GM21786 (cell line): ENCODE measurements around the gene TLE3.

Experiments used
- ATAC-seq: cut with Tn5 transposase; IDR thresholded peaks from one replicate; pipeline ENCODE4 v1.9.1; 2021; ENCODE audit not compliant: unreplicated experiment

TLE3 gene

GRCh38 chr15:70064441-70064840 is 33.3 kb downstream of the TLE3 start:
- no peak for ATAC-seq

DNA sequence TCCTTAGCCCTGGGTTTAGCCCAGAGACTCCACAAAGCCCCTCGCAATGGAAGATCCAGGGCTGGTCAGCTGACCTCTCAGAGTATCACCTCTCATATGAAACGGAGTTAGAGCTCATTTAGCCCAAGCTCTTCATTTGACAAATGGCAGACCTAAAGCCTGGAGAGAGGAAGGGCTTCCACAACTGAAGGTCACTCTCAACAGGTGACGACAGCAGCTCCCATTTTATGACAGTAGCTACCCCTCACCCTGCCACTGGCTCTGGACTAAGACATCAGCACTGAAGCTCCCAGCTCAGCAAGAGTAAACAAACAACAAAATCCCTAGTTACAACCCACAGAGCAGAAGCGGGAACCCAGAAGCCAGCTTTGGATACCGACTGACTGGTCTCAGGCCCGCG is 33.7 kb downstream of the TLE3 start:
- ATAC-seq, result no peak

DNA sequence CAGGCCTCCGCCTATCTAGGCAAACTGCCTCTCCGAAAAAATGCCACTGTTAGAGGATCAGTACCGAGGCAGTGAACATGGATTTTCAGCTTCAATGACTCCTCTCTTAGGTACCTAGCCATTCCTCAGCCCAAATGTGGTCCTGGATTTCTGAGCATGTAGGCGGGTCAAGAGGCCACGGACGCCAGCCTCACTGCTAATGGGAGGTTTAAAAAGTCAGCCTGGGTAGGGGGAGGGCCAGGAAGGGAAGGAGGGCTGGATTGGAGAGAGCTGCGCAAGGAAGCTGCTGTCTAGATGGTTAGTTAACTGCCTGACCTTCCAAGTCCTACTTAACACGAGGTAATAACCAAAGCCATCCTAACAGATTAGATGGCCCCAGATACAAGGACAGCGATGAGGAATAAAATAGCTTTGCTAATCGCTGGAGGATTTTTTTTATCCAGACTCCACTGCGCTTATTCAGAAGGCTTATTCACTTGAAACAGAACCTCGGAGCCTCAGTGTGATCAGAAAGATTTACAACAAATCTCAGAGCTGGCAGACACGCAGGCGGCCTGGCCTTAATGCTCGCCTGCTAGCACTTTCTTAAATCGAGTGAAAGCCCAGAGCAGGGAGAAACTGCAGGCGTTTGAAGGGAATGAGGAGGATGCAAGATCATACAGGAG is 34.3 kb downstream of the TLE3 start:
- ATAC-seq, result no peak

- ATAC-seq, result no peak
These were observed 35.3 kb downstream of the TLE3 start for GRCh38 chr15:70062321-70062956.

DNA sequence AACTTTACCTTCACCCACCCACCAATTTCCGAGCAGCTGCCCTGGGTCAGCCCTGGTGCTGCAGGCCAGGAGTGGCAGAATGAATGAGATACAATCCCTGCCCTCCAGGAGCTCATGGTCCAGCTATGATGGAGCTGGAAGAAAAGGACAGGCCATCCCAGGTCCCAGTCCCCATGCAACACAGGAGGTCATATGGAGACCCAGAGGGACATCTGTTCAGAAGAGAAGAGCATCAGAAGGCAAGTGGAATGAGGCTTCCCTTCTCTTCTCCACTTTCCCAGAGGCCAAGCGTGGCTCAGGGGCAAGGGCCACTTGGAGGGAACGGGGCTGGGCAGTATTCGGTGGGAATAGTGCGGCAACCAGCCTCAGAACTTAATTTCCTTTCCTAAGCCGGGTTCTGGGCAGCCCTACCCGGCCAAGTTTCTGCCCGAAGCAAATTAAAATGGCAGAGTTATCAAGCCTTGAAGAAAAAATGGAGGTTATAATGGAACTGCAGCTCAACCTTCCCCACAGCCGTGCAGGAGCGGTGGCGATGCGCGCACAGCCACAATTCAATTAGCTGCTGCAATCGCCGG is 35.9 kb downstream of the TLE3 start:
- no peak for ATAC-seq

DNA sequence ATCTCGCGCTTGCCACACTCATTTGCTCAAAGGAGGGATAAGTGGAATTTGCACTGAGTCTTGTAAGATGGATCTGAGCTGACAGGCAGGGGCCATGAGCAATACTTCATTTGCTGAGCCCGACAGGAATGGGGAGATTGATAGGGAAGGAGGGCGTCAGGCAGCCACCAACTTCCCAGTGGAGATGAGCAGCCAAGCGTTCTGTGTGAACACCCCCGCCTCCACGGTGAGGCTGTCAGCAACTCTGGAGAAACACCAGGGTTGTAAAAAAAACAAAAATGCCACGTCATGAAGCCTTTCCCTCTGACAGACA is 36.8 kb downstream of the TLE3 start:
- no peak for ATAC-seq

- ATAC-seq, result no peak
These were observed 37.3 kb downstream of the TLE3 start for GRCh38 chr15:70060214-70060992.

DNA sequence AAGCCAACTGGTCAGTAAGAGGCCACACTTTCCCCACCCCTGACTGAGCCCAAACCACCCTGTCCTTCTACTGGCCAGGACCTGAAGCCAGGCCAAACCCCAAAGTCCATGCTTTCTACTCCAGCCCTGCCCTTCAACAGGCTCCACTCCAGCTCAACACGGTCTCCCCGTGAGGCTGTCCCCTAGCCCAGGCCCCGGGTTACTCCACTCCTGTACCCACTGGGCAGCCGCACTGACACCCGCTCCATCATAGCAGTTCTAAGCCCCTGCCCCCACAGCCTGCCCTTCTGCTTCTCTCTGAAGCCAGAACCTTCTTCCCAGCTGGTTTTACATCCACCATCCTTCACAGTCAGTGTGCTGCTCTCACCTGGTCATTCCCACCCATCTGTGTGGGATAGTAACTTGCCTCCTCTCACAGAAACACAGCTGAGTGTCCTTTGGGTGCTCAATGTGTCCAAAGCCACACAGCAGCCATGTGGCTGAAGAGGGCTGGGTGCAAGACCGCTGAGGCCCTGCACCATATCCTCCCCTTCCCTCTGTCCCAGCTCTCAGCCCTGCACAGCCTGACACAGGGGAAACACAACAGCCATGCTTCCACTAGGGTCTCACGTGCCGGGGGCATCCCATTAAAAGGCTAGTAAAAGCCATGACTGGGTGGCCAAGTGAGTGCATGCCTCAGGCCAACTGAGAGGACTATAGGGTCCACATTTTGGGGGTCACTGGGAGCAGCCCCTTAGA is 38.1 kb downstream of the TLE3 start:
- no peak for ATAC-seq

- ATAC-seq, result no peak
These were observed 38.9 kb downstream of the TLE3 start for GRCh38 chr15:70058642-70059360.

DNA sequence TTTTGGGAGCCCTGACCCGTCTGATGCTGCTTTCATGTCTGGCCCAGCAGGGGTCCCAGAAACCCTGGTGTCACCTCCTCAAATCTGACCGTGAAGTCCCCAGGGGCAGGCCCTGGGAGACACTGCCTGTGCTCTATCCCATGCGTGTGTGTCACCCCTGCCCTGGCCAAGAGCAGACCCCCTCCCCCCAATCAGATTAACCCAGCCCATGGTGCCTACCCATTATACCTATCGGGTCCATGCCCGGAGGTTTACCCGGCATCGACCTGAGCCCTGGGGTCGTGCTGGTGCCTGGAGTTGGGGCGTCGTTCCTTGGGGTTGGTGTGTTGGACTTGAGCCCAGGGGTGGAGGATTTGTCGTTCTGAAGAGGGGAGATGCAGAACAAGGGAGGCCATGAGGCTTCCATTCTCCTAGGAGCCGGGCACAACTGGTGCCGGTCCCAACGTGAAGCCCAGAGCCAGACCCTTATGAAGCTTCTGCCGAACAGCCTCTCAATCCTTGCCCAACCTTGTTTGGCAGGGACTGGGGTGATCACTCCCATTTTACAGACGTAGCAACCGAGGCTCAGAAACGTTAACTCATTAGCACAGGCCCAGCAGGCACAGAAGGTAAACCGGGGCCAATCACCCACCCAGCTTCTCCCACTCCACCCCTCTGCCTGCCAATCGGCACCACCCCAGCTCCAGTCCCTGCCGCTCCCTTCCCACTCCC is 39.6 kb downstream of the TLE3 start:
- ATAC-seq, result no peak

GRCh38 chr15:70056091-70056680 is 41.5 kb downstream of the TLE3 start:
- no peak for ATAC-seq

DNA sequence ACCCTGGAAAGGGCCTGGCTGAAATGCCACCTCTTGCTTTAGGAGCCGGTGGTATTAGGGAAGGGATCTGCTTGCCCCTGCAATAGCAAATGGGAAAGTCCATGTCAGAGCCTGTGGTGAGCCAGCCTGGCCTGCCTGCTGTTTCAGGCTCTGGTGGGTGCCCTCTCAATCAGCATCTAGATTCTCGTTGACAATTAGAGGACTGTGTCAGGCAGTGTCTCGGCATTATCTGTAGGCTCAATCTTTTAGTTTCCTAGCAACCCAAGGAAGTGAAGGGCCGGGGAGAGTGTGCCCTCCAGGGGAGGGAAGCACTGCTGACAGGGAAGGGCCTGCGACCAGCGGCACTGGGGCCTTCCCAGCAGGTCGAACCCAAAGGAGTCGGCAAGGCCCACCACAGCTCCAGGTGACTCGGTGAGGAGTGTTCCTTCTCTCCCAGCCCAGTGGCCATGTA is 42.1 kb downstream of the TLE3 start:
- no peak for ATAC-seq

GRCh38 chr15:70054884-70055387 is 42.8 kb downstream of the TLE3 start:
- ATAC-seq, result no peak

DNA sequence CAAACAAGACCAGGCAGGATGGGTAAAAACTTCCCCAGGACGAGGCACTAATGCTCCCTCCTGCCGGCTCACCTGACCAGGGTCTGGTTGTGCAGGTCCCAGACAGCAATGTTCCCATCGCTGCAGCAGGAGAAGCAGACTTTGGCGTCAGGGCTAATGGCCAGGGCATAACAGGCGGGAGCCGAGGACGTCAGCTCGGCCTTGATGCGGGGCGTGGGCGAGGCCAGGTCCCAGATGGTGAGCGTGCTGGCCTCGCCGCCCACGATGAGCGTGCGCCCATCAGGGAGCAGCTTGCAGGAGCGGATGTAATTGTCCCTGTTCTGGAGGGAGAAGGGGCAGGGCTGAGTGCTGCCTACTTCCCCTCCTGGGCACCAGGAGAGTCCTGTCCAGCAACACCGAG is 43.4 kb downstream of the TLE3 start:
- no peak for ATAC-seq

DNA sequence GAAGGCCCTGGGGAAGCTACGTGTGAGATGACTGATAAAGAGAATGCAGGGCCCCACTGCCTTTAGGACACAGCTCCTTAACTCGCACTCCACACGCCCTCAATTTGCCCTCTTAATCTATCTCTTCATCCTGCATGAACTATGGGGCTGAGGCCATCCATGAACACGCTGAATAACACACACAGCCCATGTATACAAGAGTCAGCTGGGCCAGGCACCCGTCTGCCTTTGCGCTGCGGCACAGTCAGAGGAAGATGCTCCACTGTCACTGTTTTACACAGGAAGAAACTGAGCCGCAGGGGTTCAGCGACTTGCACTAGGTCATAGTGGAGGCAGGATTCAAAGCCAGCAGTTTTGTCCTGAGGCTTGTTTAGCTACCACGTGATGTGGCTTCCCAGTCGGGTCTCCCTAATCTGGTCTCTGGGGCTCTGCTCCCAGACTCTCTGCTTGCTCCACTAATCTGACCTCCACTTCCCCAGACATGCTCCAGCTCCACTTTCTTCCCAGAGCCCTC is 43.9 kb downstream of the TLE3 start:
- no peak for ATAC-seq

DNA sequence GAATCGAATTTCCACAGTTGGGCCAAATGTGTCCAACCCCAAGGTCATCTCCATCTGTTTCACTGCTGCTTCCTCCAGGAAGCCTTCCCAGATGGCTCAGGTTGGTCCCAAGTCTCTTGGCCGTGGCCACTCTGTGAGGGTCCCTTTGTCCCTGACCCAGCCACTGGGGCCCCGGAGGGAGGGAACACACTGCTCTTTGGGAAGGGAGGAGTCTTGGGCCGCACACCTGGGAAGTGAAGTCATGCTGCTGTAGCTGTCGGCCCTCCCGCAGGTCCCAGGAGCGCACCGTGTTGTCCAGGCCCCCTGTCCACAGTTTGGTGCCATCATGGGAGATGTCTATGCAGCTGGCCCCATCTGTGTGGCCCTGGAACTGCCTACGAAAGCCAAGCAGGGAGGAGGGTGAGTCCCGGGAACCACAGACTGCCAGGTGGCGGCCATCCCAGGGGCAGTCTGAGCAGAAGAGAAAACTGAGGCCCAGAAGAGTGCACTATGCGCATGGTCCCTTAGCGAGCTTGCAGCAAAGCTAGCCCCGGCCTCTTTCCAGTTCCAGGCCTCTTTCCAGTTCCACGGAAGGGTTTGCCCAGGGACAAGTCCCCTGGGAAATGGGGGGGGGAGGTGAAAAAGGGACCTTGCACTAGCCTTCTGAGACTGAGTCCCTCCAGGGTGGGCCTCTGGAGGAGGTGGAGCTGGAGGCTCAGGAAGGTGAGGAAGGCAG is 44.6 kb downstream of the TLE3 start:
- no peak for ATAC-seq

- no peak for ATAC-seq
These were observed 45.6 kb downstream of the TLE3 start for GRCh38 chr15:70051948-70052633.

DNA sequence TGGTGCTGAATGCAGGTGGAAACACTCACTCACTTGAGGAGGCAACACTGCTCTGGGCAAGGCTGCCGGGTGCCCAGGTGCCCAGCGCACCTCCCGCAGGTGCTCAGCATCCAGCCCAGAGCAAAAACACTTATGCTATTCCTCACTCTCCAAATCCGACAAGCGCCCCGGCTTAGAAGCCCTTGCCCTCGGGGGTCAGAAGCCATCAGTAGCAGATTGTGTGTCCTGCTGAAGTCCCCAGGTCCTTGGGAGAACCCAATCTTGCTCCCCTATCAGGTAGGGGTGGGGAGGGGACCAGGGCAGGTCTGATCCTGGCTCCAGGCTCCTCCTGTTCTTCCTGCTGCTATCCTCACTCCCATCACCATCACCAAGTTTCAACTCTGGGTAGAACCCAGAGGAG is 46.7 kb downstream of the TLE3 start:
- no peak for ATAC-seq
